Thymus (tissue), 11 donors: Measurements from ENCODE around the gene NUP35. TPM values are rescaled to one million over a fixed set of nuclear protein-coding genes. Genes with fewer than 3 reads are reported as not detected.
"Not testable (repeated sequence)": the region's sequence is repeated elsewhere in the genome, so short reads cannot be mapped to it uniquely, and the experiment has no call there.

Experiments used
- DNase-seq, 9 donors: peaks; one replicate each; pipeline ENCODE4 v3.0.0-alpha.2; 2013; ENCODE audit warnings: low spot score in 9 of 9, low read depth in 6 of 9, missing footprints in 1 of 9
- H3K27ac ChIP-seq, 2 donors: one replicate each; pipeline ENCODE4 v1.5.1; 2013; ENCODE audit warnings: control low read depth in 1 of 2, low read depth in 1 of 2, low read length in 1 of 2, mild to moderate bottlenecking in 1 of 2, moderate library complexity in 1 of 2
- H3K27me3 ChIP-seq, 2 donors: one replicate each; pipeline ENCODE4 v1.5.1; 2013; ENCODE audit warnings: low read length in 1 of 2; ENCODE audit not compliant: control insufficient read depth in 2 of 2, insufficient read depth in 1 of 2
- H3K36me3 ChIP-seq, 2 donors: one replicate each; pipeline ENCODE4 v1.5.1; 2013; ENCODE audit warnings: low read length in 1 of 2, mild to moderate bottlenecking in 1 of 2, moderate library complexity in 1 of 2; ENCODE audit not compliant: control insufficient read depth in 2 of 2, insufficient read depth in 2 of 2
- H3K4me1 ChIP-seq, 2 donors: one replicate each; pipeline ENCODE4 v1.5.1; 2013; ENCODE audit warnings: low read length in 2 of 2; ENCODE audit not compliant: control insufficient read depth in 2 of 2, insufficient read depth in 2 of 2
- H3K4me3 ChIP-seq, 2 donors: one replicate each; pipeline ENCODE4 v1.5.1; 2013; ENCODE audit warnings: low read length in 2 of 2, control low read depth in 1 of 2, mild to moderate bottlenecking in 1 of 2
- H3K9me3 ChIP-seq, 2 donors: one replicate each; pipeline ENCODE4 v1.5.1; 2013; ENCODE audit warnings: low read length in 1 of 2, mild to moderate bottlenecking in 1 of 2; ENCODE audit not compliant: control insufficient read depth in 2 of 2, insufficient read depth in 1 of 2
- WGBS: extraction: QIAGEN DNeasy Blood & Tissue Kit; methylation state at CpG from one replicate; pipeline ENCODE4 v1.1.7; 2013; 5-methylcytosine and 5-hydroxymethylcytosine counted together
- polyA plus RNA-seq: library from polyadenylated mRNA; stranded (reverse); fragments of 200-250 nt; gene quantifications from one replicate; pipeline ENCODE4 v1.2.3, GENCODE V29; 2013
- total RNA-seq: library from RNA; stranded (reverse); fragments of 120-200 nt; gene quantifications from one replicate; pipeline ENCODE4 v1.2.4, GENCODE V29; 2013
- donor health status: healthy.

The NUP35 gene
- total and polyA plus RNA-seq, 2 donors: 12.8 to 29.9 TPM

DNA sequence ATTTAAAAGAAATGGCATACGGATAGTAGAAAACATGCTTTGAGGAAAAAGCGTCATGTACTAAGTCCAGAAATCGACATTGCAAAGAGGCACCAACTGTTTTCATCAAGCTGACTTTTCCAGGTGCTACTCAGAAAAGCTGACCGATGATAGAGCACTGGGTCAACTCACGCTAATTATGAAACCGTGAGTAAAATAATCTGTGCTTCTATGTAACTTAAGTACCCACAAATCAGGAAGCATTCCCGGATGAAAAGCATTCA, 353 bp upstream of the NUP35 start:
- Histone ChIP-seq H3K9me3 (peaks cover 0 to 3% of the 10 kb centered on the region in 2 donors), H3K4me3 (peak overlapping the region; percentile 84 to 99), H3K27me3 (no peaks in the 10 kb centered on the region), H3K36me3 (peaks cover 0 to 3% of the 10 kb centered on the region in 2 donors), H3K27ac (peak overlapping the region; percentile 46 to 98), H3K4me1 (peaks cover 6 to 10% of the 10 kb centered on the region in 2 donors)
- WGBS: under 1% methylated on average over 7 of the region's 7 CpGs
- DNase-seq: no peak

DNA sequence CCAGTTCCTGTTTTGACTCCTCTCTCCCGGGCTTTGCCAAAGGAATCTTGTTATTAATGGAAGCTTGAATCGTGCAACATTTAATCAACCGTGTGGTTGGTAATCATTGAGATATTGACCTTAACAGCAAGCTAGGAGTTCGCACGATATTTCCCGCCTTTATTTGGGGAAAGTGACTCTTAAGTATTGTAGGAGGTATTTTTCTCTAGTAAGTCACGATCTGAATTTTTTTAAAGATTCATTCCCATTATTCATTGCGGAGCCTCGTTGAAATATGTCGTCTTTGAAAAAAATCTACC, 663 bp downstream of the NUP35 start:
- H3K4me1 ChIP-seq: peaks cover 6 to 10% of the 10 kb centered on the region in 2 donors
- peaks cover 0 to 3% of the 10 kb centered on the region in 2 donors for H3K9me3 ChIP-seq
- WGBS: under 1% methylated on average over 10 of the region's 10 CpGs
- H3K27ac ChIP-seq: peak overlapping the region; percentile 92 to 98
- peaks cover 0 to 6% of the 10 kb centered on the region in 2 donors for H3K36me3 ChIP-seq
- DNase-seq: peak in 3 of 9 donors; percentile 3 to 24 (median 10)
- H3K4me3 ChIP-seq: peak overlapping the region; percentile 84 to 99
- no peaks in the 10 kb centered on the region for H3K27me3 ChIP-seq

DNA sequence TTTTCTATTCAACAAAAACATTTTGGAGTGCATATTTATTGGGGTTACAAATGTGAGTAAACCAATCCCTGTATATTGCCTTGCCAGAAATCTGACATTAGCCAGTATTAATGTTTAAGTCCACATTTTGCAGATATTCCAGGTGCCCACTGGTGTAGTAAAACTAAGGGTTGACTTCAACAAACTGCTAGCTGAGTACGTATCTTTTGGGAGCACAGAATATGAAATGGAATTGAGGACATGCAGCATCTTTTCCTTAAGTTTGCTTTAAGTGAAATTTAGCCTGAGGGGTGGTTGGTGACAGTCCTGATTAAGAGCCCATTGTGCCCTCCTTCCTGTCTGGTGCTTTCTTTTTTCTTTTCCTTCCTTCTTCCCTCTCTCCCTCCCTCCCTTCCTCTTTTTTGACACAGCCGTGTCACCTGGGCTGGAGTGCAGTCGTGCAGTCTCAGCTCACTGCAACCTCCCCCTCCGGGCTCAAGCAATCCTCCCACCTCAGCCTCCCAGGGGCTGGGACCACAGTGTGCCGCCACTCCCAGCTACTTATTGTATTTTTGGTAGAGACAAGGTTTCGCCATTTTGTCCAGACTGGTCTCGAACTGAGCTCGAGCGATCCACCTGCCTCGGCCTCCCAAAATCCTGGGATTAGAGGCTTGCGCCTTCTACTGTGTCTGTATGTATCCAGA, 1.6 kb downstream of the NUP35 start:
- WGBS: 84% methylated on average over 11 of the region's 11 CpGs
- H3K4me1 ChIP-seq: peaks cover 6 to 10% of the 10 kb centered on the region in 2 donors

DNA sequence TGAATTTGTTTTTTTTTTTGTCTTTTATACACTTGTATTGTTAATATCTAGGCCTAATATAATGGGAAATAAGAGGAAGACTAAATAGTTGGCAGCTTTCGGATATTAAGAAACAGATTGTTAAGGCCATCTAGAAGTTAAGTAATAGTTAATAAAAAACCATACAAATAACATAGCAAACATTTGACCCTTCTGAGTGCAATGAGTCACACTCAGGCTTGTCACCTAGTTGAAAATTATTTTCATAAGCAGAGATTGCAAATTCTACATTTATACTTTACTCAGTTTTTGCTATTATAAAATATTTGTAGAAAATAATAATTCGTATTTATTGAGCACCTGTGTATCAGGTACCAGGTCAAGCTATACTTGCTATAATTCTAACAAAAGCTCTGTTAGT, 2.4 kb downstream of the NUP35 start:
- no peak overlapping the region for H3K27ac ChIP-seq
- H3K27me3 ChIP-seq: no peaks in the 10 kb centered on the region
- peaks cover 0 to 13% of the 10 kb centered on the region in 2 donors for H3K36me3 ChIP-seq
- 98% methylated on average over 2 of the region's 2 CpGs for WGBS
- DNase-seq: no peak
- peaks cover 6 to 10% of the 10 kb centered on the region in 2 donors for H3K4me1 ChIP-seq
- peaks cover 0 to 3% of the 10 kb centered on the region in 2 donors for H3K9me3 ChIP-seq
- no peak overlapping the region for H3K4me3 ChIP-seq

More for the DNA sequence above, 1.6 kb downstream of the NUP35 start:
- no peak overlapping the region for H3K27ac ChIP-seq
- H3K36me3 ChIP-seq: peaks cover 0 to 7% of the 10 kb centered on the region in 2 donors
- peaks cover 0 to 3% of the 10 kb centered on the region in 2 donors for H3K9me3 ChIP-seq
- H3K4me3 ChIP-seq: peak overlapping the region in 1 of 2 donors; percentile 99
- H3K27me3 ChIP-seq: no peaks in the 10 kb centered on the region
- DNase-seq: peak in 2 of 9 donors; percentile 5 to 7

DNA sequence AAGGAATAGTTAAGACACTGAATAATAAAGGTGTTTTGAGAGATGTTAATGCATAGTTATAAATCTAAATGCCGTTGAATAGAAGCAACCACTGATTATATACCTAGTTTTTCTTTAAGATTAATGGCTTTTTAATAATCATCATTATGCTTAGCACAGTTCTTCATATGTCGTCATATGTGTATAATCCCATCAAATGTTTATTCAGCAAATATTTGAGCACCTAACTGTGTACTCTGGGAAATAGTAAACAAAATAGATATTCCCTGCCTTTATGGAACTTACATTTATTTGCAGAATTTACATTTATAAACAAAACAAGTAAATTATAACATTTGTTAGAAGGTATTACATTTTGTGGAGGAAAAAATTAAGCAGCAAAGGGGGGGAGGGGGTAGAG, 9.8 kb downstream of the NUP35 start:
- Histone ChIP-seq H3K4me3 (no peak overlapping the region), H3K36me3 (peaks cover 4 to 34% of the 10 kb centered on the region in 2 donors), H3K27ac (no peak overlapping the region), H3K27me3 (no peaks in the 10 kb centered on the region), H3K4me1 (no peaks in the 10 kb centered on the region), H3K9me3 (no peaks in the 10 kb centered on the region)
- WGBS: over 99% methylated on average over 2 of the region's 2 CpGs
- no peak for DNase-seq

DNA sequence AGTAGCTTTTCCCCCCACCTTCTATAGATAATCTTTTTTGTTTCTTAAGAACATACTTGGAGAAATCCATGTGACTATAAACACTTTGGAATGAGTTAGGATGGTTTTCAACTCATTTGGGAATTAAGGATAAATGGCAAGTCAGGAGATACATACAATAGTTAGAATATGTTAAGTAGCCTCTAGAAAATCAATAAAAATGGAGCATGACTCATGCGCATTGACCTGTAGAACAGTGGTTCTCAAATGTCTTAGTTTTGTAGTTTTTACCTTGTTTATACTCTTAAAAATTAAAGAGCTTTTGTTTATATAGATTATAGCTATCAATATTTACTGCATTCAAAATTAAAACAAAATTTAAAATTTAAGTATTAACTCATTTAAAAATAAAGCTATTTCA, 24.7 kb downstream of the NUP35 start:
- WGBS: 99% methylated on average over 1 of the region's 1 CpG
- Histone ChIP-seq H3K4me3 (no peak overlapping the region), H3K9me3 (peaks cover 1 to 6% of the 10 kb centered on the region in 2 donors), H3K27ac (no peak overlapping the region), H3K36me3 (peaks cover 3 to 10% of the 10 kb centered on the region in 2 donors), H3K4me1 (no peaks in the 10 kb centered on the region), H3K27me3 (no peaks in the 10 kb centered on the region)
- no peak for DNase-seq

DNA sequence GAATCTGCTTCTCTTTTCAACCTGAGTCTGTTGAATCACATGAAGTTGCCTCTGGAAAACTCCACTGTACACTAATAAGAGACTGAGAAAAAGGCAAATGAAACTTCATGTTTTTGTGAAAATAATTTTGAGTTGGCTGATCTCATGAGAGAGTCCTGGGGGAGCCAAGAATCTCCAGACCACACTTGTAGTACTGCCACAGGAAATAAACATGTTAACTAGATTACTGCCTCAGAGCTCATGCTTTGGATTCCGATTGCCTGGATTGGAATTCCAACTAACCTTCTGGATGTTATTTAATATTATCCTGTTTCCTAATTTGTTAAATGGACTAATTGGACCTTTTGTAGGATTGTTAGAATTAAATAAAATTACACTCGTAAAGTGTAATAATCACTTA, 25.2 kb downstream of the NUP35 start:
- no peaks in the 10 kb centered on the region for H3K4me1 ChIP-seq
- H3K27me3 ChIP-seq: no peaks in the 10 kb centered on the region
- H3K4me3 ChIP-seq: no peak overlapping the region
- DNase-seq: no peak
- peaks cover 0 to 8% of the 10 kb centered on the region in 2 donors for H3K36me3 ChIP-seq
- 96% methylated on average over 2 of the region's 2 CpGs for WGBS
- no peak overlapping the region for H3K27ac ChIP-seq
- peaks cover 0 to 7% of the 10 kb centered on the region in 2 donors for H3K9me3 ChIP-seq

DNA sequence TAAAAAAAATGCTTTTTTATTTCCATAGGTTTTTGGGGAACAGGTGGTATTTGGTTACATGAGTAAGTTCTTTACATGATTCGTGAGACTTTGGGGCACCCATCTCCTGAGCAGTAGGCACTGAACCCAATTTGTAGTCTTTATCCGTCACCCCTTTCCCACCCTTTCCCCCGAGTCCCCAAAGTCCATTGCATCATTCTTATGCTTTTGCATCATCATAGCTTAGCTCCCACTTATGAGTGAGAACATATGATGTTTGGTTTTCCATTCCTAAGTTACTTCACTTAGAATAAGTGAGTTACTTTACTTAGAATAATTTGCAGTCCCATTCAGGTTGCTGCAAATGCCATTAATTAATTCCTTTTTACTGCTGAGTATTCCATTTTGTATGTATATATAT, 28.0 kb downstream of the NUP35 start:
- 98% methylated on average over 3 of the region's 3 CpGs for WGBS
- not testable (repeated sequence) for H3K27ac ChIP-seq, DNase-seq, H3K4me3 ChIP-seq, H3K9me3 ChIP-seq, H3K36me3 ChIP-seq, H3K4me1 ChIP-seq, H3K27me3 ChIP-seq

DNA sequence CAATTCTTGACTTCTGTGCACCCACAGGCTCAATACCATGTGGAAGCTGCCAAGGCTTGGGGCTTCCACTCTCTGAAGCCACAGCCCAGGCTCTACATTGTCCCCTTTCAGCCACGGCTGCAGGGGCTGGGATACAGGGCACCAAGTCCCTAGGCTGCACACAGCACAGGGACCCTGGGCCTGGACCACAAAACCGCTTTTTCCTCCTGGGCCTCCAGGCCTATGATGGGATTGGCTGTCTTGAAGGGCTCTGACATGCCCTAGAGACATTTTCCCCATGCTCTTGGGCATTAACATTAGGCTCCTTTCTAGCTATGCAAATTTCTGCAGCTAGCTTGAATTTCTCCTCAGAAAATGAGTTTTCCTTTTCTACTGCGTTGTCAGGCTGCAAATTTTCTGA, 29.7 kb downstream of the NUP35 start:
- H3K36me3 ChIP-seq: peaks cover 7 to 8% of the 10 kb centered on the region in 2 donors
- H3K4me1 ChIP-seq: no peaks in the 10 kb centered on the region
- H3K27ac ChIP-seq: no peak overlapping the region
- WGBS: 97% methylated on average over 3 of the region's 3 CpGs
- no peak overlapping the region for H3K4me3 ChIP-seq
- DNase-seq: no peak
- H3K9me3 ChIP-seq: peaks cover 0 to 7% of the 10 kb centered on the region in 2 donors
- no peaks in the 10 kb centered on the region for H3K27me3 ChIP-seq
